Measurements from ENCODE around the gene STRIP1. TPM values are rescaled to one million over a fixed set of nuclear protein-coding genes. Genes with fewer than 3 reads are reported as not detected.

STRIP1 gene
- total and polyA plus RNA-seq, 2 of the 8 experiments (the other 6 are each of a cell fraction or from before 2014, with no cell fraction given) = 21.3 to 45.6 TPM

DNA sequence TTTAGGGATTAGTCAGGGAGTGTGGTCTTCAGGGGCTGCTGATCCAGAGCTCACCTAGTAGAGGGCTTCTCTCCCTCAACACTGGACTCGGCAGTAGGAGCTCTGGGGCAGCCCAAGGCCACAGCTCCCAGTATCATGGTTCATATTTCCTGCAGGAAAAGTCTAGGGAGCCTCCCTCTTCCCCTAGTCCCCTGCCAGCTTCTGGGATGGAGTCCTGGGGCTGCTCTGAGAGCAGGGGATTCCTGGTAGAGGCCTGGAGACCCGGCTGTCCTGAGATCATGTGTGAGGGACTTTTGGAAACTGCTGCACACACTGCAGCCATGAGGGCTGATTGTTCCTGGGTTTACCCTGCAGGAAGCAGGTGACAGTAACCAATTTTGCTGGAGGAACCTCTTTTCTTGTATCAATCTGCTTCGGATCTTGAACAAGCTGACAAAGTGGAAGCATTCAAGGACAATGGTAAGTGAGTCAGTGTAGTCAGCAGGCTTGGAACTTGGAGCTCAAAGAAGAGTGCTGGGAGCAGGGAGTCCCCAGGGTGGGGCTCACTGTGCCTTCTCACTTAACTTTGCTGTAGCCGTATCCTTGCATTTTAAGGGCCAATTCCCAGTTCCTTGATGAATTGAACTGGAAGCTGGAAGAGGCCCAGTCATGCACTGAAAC lies 16.3 kb downstream of the STRIP1 start:
- 82% methylated on average over 4 of the region's 4 CpGs; no CpG with 5 or more reads in 1 of the 2 experiments for WGBS, 2 experiments (ENCODE audit: extremely low coverage in 1 of 2, insufficient coverage in 1 of 2, insufficient read length in 1 of 2, insufficient replicate concordance in 2 of 2, low coverage in 1 of 2, low lambda C conversion rate in 2 of 2, missing lambda C conversion rate in 1 of 2)
- H3K9me3 ChIP-seq (ENCODE audit: insufficient read depth in 2 of 2, low read depth in 1 of 2, low read length in 1 of 2) = no peaks in the 10 kb centered on the region
- peaks cover 0 to 18% of the 10 kb centered on the region in 2 experiments for H4K20me1 ChIP-seq (replicated peaks in 1 of 2; ENCODE audit: control insufficient read depth in 1 of 2, insufficient read depth in 2 of 2, low read length in 2 of 2)
- H2BK20ac ChIP-seq (ENCODE audit: low read length) = no peak overlapping the region
- H4K91ac ChIP-seq (replicated peaks; ENCODE audit: insufficient read length, low read length) = no peak overlapping the region
- FAIRE-seq (no peak), DNase-seq (ENCODE audit: low read depth in 1 of 2, low spot score in 2 of 2) (no peak)
- no peak overlapping the region for H4K8ac ChIP-seq (ENCODE audit: extremely low read depth, insufficient read depth, low read length)
- peaks cover 51 to 79% (median 74%) of the 10 kb centered on the region in 4 experiments for H3K36me3 ChIP-seq (ENCODE audit: control insufficient read depth in 2 of 4, insufficient read depth in 4 of 4, low read length in 3 of 4)
- no peak overlapping the region for H3K27ac ChIP-seq (ENCODE audit: low read depth, low read length)
- no peak overlapping the region for H2AFZ ChIP-seq (ENCODE audit: low read length)
- H3K79me2 ChIP-seq (ENCODE audit: control insufficient read depth in 1 of 2, insufficient read depth in 2 of 2, low read length in 2 of 2) = no peaks in the 10 kb centered on the region
- no peak overlapping the region for H3K4ac ChIP-seq (replicated peaks; ENCODE audit: insufficient read length, low read depth, low read length)
- H2BK15ac ChIP-seq (ENCODE audit: low read length) = no peak overlapping the region
- H4K5ac ChIP-seq (ENCODE audit: insufficient read length, low read depth, low read length) = no peak overlapping the region
- no peaks in the 10 kb centered on the region; the same call in 1 of the 2 replicates for H3K79me1 ChIP-seq (ENCODE audit: low read depth, low read length)
- H3K9ac ChIP-seq (replicated peaks in 1 of 4; ENCODE audit: extremely low read depth in 1 of 4, low read depth in 3 of 4, low read length in 3 of 4) = no peak overlapping the region
- no peak overlapping the region for H3K23ac ChIP-seq (ENCODE audit: insufficient read length)
- CTCF ChIA-PET (ENCODE audit: partially characterized antibody) = interaction anchor here (1.0 to 40.7 kb wide), 8 partner anchors 10 to 446 kb away, joined by 3 to 1450 read pairs (median 9); partner anchors contain the start of genes ALX3, STRIP1 and UBL4B
- H2BK5ac ChIP-seq (ENCODE audit: low read depth, low read length) = no peak overlapping the region
- H3K27me3 ChIP-seq (replicated peaks in 1 of 4; ENCODE audit: control insufficient read depth in 3 of 4, extremely low read depth in 1 of 4, insufficient read depth in 3 of 4, low read length in 3 of 4) = no peaks in the 10 kb centered on the region
- H2BK120ac ChIP-seq (replicated peaks; ENCODE audit: low read depth, low read length) = no peak overlapping the region
- POLR2A ChIA-PET (ENCODE audit: partially characterized antibody) = interaction anchor here (0.9 to 2.7 kb wide), 7 partner anchors 11 to 56 kb away, joined by 3 to 13 read pairs (median 3); partner anchors contain the start of gene STRIP1
- no peak overlapping the region for H3K4me2 ChIP-seq (ENCODE audit: insufficient read depth in 1 of 2, low read depth in 2 of 2, low read length in 2 of 2)
- H2AK5ac ChIP-seq (ENCODE audit: low read depth, low read length) = no peak overlapping the region
- H3K18ac ChIP-seq (ENCODE audit: extremely low read depth, low read length) = no peak overlapping the region
- H3K14ac ChIP-seq (ENCODE audit: insufficient read length) = no peak overlapping the region
- no peak overlapping the region for H3K4me3 ChIP-seq (ENCODE audit: extremely low read depth in 1 of 4, insufficient read depth in 2 of 4, low read depth in 3 of 4, low read length in 4 of 4)
- H3K4me1 ChIP-seq (replicated peaks in 1 of 4; ENCODE audit: control insufficient read depth in 3 of 4, insufficient read depth in 4 of 4, low read length in 3 of 4) = no peaks in the 10 kb centered on the region
- no peak overlapping the region for H3K56ac ChIP-seq (replicated peaks; ENCODE audit: insufficient read length, low read depth, low read length)
- H3K23me2 ChIP-seq (ENCODE audit: low read depth, low read length) = no peaks in the 10 kb centered on the region
- no peak overlapping the region for H2BK12ac ChIP-seq (ENCODE audit: low read depth, low read length)
